LNCaP clone FGC (cell line): ENCODE measurements around the gene CACNB2.

Source experiments
- DNase-seq: peaks from one replicate; pipeline ENCODE4 v3.0.0-alpha.2; 2011; ENCODE audit warnings: low read depth
- H3K4me3 ChIP-seq: 2 replicates; pipeline ENCODE4 v1.5.1; 2011; ENCODE audit warnings: mild to moderate bottlenecking, low read depth, low read length, control low read depth
- TF ChIP-seq, protein P1 (sequence below): IDR thresholded peaks from 2 replicates; pipeline ENCODE4 v1.5.1; 2012; ENCODE audit warnings: mild to moderate bottlenecking; ENCODE audit not compliant: control insufficient read depth, insufficient read depth; ENCODE audit errors: extremely low read depth

The CACNB2 gene

DNA sequence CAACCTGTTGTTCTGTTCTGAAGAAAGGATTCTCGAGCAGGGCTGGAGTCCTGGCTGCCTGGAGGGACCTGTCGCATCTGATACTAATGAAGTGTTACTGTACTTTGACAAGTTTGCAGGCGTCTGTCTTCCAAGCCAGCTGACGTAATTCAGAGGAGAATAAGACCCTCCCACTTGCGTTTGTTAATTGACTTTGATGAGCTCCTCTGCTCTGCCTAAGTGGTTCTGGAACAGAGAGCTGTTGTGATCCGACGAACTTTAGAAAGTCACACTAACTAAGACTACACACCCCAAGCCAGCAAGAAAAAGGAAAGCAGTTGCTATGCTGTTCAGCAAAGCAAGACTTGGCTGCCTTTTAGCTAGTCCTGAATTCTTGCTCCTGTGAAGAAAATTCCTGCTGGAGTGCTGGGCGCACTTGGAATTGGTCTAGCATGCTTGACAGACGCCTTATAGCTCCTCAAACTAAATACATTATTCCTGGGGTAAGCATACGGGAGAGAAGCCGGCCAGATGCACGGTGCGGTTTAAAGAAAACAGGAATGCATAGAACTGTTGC, 200.3 kb downstream of the CACNB2 start:
- H3K4me3 ChIP-seq, result no peak overlapping the region
- TF ChIP-seq, protein P1, sequence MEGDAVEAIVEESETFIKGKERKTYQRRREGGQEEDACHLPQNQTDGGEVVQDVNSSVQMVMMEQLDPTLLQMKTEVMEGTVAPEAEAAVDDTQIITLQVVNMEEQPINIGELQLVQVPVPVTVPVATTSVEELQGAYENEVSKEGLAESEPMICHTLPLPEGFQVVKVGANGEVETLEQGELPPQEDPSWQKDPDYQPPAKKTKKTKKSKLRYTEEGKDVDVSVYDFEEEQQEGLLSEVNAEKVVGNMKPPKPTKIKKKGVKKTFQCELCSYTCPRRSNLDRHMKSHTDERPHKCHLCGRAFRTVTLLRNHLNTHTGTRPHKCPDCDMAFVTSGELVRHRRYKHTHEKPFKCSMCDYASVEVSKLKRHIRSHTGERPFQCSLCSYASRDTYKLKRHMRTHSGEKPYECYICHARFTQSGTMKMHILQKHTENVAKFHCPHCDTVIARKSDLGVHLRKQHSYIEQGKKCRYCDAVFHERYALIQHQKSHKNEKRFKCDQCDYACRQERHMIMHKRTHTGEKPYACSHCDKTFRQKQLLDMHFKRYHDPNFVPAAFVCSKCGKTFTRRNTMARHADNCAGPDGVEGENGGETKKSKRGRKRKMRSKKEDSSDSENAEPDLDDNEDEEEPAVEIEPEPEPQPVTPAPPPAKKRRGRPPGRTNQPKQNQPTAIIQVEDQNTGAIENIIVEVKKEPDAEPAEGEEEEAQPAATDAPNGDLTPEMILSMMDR, result no peak
- DNase-seq, result no peak

DNA sequence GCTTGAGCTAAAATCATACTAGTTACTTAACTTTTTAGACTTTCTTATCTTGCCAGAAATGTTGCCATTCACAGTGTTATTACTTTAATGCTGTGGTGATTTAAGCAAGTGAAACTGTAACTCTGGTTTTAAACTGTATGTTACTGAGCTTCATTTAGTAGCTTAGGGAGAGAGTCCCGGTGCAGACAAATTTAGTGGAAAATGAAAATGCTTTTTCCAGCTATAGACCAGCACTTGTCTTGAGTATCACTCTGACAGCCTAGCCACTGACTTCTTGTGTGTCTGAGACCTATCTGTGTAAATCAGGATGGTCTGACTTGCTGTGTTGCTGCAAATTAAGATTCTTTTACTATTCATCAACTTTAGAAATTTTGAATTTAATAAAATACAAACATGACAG, 200.8 kb downstream of the CACNB2 start:
- no peak for DNase-seq
- TF ChIP-seq, protein P1, result no peak
- H3K4me3 ChIP-seq, result no peak overlapping the region

DNA sequence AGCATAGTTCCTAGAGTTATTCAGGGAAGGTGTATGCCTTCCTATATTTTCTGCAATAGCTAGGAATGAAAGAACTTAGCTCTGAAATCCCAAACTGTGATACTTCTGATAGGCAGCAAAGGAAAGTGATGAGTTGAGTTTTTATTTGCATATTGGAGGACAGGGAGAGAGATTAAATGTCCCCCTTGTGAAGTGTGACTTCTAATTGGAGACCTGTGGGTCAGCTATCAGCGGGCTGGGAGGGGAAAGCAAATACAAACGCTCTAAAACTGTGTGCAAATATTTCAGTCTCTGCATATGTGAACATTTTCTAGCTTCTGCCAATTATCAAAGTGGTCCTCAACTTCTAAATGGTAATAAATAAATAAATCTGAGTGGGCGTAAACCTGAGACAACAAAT, 203.3 kb downstream of the CACNB2 start:
- TF ChIP-seq, protein P1, result no peak

DNA sequence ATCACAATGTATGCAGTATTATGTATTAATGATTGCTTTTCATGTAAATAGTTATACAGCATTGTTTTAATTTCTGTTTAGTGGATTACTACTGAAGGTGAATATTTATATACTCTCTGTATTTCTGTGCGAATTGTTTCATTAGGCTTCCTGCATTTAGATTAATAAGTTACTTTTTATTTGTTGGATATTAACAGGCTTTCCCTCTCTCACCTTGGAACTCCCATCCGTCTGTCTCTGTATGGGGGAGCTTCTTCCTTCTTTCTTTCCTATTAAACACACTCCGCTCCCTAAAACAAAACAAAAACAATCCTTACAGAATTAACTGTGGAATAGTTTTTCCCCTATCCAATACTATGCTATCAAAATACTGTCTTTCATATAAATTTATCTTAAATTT, 205.1 kb downstream of the CACNB2 start:
- no peak overlapping the region for H3K4me3 ChIP-seq
- TF ChIP-seq, protein P1, result no peak
- DNase-seq, result no peak

More for the DNA sequence above, 203.3 kb downstream of the CACNB2 start:
- no peak overlapping the region for H3K4me3 ChIP-seq
- no peak for DNase-seq

DNA sequence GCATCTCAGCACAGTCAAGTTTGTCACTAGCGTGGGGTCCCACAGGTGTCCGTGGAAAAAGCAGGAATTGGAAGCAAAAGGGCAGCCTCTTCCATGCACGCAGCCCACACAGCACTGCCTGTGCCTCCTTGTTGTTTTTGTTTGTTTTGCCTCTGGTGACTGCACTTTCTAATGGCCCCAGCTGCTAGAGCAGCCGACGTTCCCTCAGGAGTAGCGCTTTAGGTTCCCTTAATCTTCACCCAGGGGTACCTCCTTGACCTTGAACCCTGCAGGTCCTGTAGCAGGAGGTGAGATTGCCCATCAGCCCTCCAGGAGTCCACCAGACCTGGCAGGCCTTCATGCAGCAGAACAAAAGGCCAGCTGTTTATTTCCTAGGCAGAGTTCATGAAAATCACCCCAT, 210.1 kb downstream of the CACNB2 start:
- TF ChIP-seq, protein P1, result no peak
- DNase-seq, result no peak
- H3K4me3 ChIP-seq, result no peak overlapping the region

DNA sequence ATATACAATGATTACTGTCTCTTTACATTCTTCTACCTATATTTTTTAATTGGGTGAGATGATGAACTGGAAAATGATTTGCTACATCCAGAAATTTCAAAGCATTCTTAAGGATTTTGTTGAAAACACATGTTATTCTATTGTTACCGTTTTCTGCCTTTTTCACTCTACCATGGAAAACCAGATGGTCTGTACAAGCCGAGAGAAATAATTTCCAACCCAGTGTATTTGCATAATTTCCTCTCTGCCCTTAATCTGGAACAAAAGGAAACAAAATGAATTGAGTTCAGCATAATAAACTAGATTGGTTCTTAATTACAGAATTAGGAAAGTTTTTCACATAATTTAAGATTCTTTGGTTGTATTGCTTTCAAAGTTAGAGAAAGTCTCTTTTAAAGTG, 211.2 kb downstream of the CACNB2 start:
- no peak overlapping the region for H3K4me3 ChIP-seq
- DNase-seq, result no peak
- TF ChIP-seq, protein P1, result no peak

DNA sequence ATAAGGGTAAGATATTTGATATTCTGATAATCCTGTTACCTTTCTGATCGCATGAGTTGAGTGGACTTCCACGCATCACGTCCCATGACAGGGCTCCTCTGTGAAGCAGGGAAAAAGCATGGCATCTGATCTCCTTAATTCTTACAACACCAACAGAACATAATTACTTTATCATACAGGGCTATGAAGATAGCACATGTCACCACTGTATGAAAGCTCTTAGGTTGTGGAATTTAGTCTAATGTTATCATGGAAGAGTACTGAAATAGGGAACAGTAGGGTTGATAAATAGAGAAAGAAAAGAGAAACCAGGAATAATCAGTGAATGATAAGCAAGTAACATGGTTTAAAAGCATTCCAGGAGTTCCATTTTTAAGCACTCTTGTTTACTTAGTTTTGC, 212.0 kb downstream of the CACNB2 start:
- no peak overlapping the region for H3K4me3 ChIP-seq
- TF ChIP-seq, protein P1, result no peak
- no peak for DNase-seq
